Skin epidermis (tissue), 12 donors: Measurements from ENCODE around the gene PMS1.
"Not testable (repeated sequence)": the region's sequence is repeated elsewhere in the genome, so short reads cannot be mapped to it uniquely, and the experiment has no call there.

Source experiments
- H3K27ac ChIP-seq, 21 experiments: fragments of 200-600 bp; sonication (generic) in 11 of 21; one replicate each; pipeline ENCODE4 v1.5.0; 2020; ENCODE audit warnings: mild to moderate bottlenecking in 3 of 21, inconsistent platforms in 2 of 21, moderate library complexity in 2 of 21
- H3K4me3 ChIP-seq, 7 experiments: fragments of 200-600 bp; sonication (generic) in 2 of 7; one replicate each; pipeline ENCODE4 v1.5.0; 2020; ENCODE audit warnings: inconsistent platforms in 2 of 7, mild to moderate bottlenecking in 2 of 7, moderate library complexity in 1 of 7

PMS1 gene

GRCh38 chr2:189783927-189784867 lies at the start of gene PMS1, which contains the start of gene ORMDL1:
Gene PMS1, plus strand, starts transcription at chr2:189784450. Its CDS starts 7,360 bp downstream, at chr2:189791810.
Gene ORMDL1, minus strand, starts transcription at chr2:189784339. Its CDS starts 1,744 bp downstream, at chr2:189782595.
- peak within 1 kb of the TSS; percentile 78 to 98 (median 94) for H3K27ac ChIP-seq
- peak within 1 kb of the TSS; percentile 72 to 91 (median 87) for H3K4me3 ChIP-seq

- Histone ChIP-seq H3K4me3 (no peak overlapping the region), H3K27ac (no peak overlapping the region)
Observed at GRCh38 chr2:189751080-189751658, 33.1 kb upstream of the PMS1 start.

GRCh38 chr2:189756311-189756952 lies 27.8 kb upstream of the PMS1 start:
- Histone ChIP-seq H3K27ac (no peak overlapping the region), H3K4me3 (no peak overlapping the region)

GRCh38 chr2:189760154-189760553 lies 24.1 kb upstream of the PMS1 start:
- H3K4me3 ChIP-seq, H3K27ac ChIP-seq: not testable (repeated sequence)

GRCh38 chr2:189762229-189762550 lies 22.1 kb upstream of the PMS1 start:
- Histone ChIP-seq H3K4me3 (peak overlapping the region; percentile 51 to 75 (median 65)), H3K27ac (peak overlapping the region in 20 of 21 experiments; percentile 46 to 97 (median 80))

- Histone ChIP-seq H3K27ac (peak within 1 kb of the TSS; percentile 43 to 97 (median 80)), H3K4me3 (peak within 1 kb of the TSS; percentile 51 to 75 (median 65))
Observed at GRCh38 chr2:189762551-189763298, 21.5 kb upstream of the PMS1 start, which contains the start of gene OSGEPL1. Gene OSGEPL1, minus strand, starts transcription at chr2:189762792. Its CDS starts 1,152 bp downstream, at chr2:189761640.

GRCh38 chr2:189763908-189764661 lies 20.2 kb upstream of the PMS1 start:
- peak overlapping the region in 1 of 7 experiments; percentile 51 for H3K4me3 ChIP-seq
- peak overlapping the region in 2 of 21 experiments; percentile 74 to 85 for H3K27ac ChIP-seq

- no peak overlapping the region for H3K4me3 ChIP-seq
- H3K27ac ChIP-seq = no peak overlapping the region
Observed at GRCh38 chr2:189770590-189771322, 13.5 kb upstream of the PMS1 start.

GRCh38 chr2:189772212-189772611 lies 12.0 kb upstream of the PMS1 start:
- no peak overlapping the region for H3K27ac ChIP-seq

GRCh38 chr2:189782221-189782671 lies 2.0 kb upstream of the PMS1 start:
- H3K4me3 ChIP-seq = peak overlapping the region in 1 of 7 experiments; percentile 90
- H3K27ac ChIP-seq = peak overlapping the region in 4 of 21 experiments; percentile 88 to 97 (median 94)

More at GRCh38 chr2:189772212-189772611, 12.0 kb upstream of the PMS1 start:
- no peak overlapping the region for H3K4me3 ChIP-seq

GRCh38 chr2:189783451-189783926 lies 761 bp upstream of the PMS1 start:
- peak overlapping the region; percentile 78 to 98 (median 94) for H3K27ac ChIP-seq
- peak overlapping the region; percentile 72 to 91 (median 87) for H3K4me3 ChIP-seq

GRCh38 chr2:189791338-189792042 lies 7.2 kb downstream of the PMS1 start:
- Histone ChIP-seq H3K27ac (peak overlapping the region in 3 of 21 experiments; percentile 20 to 56 (median 32)), H3K4me3 (no peak overlapping the region)

GRCh38 chr2:189794310-189794709 lies 10.1 kb downstream of the PMS1 start:
- H3K27ac ChIP-seq = no peak overlapping the region
- H3K4me3 ChIP-seq = no peak overlapping the region

GRCh38 chr2:189797902-189798301 lies 13.7 kb downstream of the PMS1 start:
- Histone ChIP-seq H3K27ac (no peak overlapping the region), H3K4me3 (no peak overlapping the region)

GRCh38 chr2:189798312-189799029 lies 14.2 kb downstream of the PMS1 start:
- Histone ChIP-seq H3K4me3 (no peak overlapping the region), H3K27ac (no peak overlapping the region)

GRCh38 chr2:189799030-189799331 lies 14.7 kb downstream of the PMS1 start:
- H3K4me3 ChIP-seq = no peak overlapping the region
- H3K27ac ChIP-seq = no peak overlapping the region

GRCh38 chr2:189799531-189799930 lies 15.3 kb downstream of the PMS1 start:
- peak overlapping the region in 1 of 21 experiments; percentile 17 for H3K27ac ChIP-seq

More at GRCh38 chr2:189799531-189799930, 15.3 kb downstream of the PMS1 start:
- H3K4me3 ChIP-seq = no peak overlapping the region
